ENCODE results near the gene TMEM198. TPM values are rescaled to one million over a fixed set of nuclear protein-coding genes. Genes with fewer than 3 reads are reported as not detected.

The TMEM198 gene
- polyA plus RNA-seq, 3 donors = 3.1 to 4.1 (median 3.8) TPM

DNA sequence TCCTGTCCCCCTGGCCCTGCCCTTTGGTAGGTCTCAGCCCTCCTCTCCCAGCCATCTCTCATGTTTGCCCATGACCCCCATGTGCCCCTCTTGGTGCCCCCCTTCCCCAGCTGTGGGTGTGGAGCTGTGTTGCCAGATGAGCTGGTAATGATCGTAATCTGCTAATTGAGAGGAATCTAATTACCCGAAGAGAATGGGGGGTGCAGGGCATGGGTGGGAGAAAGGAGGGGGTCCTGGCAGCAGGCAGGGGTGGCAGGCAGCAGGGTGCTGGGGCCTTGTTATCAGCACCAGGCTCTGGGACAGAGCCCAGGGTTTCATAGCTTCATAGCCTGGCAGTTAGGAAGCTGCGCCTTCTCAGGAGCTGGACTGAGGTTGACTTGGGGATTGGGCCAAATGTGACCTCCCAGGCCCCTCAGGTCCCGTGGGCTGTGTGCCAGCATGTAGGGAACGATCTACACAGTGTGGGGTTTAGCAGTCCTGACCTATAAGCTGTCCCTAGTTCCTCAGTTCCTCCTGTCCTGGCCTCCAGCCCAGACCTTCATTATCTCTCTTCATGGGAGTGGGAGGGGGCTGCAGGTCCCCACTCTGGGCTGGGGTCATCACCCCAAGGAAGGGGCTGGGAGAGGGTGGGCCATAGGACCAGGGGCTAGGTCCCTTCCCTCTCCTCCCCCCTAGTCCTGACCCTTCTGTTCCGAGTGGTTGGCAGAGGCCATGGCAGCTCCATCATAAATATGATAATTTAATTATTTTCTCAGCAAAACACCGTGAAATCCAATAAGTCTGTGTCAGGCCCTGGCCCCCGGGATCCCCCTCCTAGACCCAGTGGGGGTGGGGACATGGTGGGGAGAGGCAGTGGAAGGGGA, 36.0 kb upstream of the TMEM198 start:
- DNase-seq = no peak

DNA sequence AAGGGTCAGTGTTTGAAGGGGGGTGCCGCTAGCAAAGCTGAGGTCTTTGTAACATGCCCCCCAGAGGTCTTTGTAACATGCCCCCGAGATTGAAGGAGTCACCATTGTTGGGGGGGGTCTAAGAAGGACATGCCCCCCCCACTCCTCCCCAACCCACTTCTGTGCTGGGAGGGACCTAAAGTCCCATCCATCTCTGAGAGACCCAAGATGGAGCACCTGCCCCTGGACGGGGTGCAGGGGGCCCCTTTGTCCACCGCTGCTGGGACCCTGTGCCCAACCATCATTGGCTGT, 35.4 kb upstream of the TMEM198 start:
- DNase-seq = no peak

DNA sequence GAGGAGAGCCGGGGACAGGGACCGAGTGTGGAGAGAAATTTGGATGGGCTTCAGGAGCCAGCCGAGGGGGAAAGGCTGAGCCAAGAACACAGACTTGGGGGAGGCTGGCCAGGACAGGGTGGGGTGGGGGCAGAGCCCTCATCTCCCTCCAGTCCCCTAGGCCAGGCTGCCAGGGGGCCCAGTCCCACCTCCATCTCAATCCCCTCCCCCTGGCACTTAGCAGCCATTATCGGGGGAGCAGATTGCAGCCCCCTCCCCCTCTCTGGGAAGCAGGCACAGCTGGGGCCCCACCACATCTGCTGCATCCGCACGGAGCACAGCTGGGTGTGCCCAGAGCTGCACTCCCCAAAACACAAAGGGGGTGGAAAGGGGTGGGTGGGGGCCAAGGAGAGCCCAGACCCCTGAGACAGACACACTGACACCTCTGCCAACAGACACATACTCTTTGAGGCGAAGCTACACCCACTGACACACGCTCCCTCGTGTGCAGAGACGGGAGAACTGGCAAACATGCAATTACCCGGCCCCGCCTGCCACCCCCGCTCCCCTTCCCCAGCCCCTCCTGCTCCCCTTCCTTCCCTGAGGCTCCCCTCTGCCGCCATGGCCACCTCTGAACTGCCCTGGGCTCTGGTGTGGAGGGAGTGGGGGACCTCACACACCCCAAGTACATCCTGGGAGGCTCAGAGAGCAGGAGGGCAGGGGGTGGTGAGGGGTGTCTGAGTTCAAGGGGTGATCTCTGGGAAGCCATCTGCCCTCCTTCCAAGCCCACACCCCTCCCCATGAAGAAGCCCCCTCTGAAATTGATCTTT, 34.7 kb upstream of the TMEM198 start:
- no peak for DNase-seq

DNA sequence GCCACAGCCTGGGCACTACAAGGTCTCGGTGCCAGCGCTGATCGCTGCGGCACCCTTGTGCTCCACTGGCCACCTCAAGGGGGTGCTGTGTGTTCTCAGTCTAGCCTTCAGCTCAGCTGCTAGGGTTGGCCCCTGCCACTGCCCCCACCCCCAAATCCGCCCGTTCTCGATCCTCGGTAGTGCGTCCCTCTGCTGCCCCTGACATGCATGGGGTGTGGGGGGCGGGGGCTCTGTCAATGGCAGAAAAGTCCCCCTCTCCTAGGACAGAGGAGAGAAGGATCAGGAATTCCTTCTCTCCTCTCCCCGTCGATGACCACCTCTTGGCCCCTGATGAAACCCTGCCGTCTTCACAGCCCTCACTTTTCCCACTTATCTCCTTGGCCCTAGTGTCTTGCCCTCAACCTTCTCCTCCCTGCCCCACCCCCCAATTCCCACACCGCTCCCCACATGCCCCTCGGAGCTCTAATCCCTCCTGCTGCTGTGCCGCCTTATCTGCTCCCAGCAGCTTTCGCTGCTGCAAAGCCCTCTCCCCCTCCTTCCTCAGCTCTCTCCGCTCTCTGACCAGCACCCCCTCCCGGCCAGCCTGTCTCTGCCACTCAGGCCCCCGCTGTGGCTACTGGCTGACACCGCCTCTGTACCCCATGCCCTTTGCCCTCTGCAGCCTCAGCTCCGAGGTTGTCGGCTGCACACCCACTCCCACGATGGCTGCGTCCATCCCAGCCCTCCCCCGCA, 33.9 kb upstream of the TMEM198 start:
- DNase-seq = no peak

DNA sequence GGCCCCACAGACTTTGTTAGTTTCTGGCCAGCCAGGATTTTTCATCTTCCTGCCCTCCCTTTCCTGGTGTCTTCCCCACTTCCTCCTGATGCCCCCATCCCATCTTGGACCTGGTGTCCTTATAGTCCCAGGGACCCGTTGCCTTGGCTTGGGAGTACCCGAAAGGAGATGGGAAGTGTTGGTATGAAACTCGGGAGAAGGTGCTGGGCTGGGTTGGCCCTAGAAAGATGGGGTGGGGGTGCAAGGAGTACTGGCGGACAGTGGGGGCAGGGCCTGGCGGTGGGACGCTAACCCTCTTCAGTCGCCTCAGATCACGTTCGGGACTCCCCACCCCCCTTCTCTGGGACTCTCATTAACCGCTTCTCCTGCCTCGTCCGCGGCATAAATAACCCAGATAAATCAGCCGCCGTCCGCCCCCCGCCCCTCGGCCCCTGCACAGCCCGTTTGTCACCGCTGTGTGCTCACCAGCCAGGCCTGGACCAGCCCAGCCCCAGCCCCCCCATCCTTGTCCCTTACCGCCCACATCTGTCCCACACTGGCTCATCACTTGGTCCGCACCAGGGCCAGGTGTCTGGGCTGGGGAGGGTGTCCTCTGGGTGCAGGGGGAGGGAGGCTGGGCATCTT, 33.2 kb upstream of the TMEM198 start:
- no peak for DNase-seq

DNA sequence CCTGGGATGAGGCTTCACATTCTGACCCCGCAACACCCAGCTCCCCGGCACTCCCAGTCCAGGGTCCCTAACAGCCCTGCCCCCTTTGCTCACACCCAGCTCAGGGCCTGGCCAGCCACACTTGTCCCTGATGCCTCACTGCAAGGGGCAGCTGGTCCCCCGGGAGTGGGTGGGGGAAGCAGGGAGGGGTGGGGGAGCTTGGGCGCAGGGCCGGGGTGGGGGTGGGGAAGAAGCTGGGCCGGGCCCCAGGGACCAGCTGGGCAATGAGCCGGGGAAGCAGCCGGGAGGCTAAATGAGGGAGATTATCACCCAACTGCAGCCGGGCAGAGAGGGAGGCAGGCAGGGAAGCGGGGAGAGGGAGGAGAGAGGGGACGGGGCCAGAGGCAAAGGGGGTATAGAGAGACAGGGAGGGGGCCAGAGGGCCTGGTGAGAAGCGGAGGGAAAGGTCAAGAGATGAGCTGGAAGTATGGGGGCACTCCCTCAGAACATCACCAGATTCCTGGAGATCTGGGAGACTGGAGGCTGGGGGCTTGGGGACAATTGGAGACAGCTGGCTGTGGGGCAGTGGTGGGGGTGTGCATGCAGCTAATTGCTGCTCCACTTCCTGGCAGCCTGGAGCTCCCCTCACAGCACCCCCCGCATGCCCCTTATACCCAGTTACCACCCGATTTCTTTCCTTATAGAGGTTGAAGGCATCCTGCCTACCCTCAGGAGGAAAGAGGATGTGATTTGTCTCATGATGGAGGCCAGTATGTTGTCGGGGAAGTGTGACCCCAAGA, 32.1 kb upstream of the TMEM198 start:
- DNase-seq = no peak

DNA sequence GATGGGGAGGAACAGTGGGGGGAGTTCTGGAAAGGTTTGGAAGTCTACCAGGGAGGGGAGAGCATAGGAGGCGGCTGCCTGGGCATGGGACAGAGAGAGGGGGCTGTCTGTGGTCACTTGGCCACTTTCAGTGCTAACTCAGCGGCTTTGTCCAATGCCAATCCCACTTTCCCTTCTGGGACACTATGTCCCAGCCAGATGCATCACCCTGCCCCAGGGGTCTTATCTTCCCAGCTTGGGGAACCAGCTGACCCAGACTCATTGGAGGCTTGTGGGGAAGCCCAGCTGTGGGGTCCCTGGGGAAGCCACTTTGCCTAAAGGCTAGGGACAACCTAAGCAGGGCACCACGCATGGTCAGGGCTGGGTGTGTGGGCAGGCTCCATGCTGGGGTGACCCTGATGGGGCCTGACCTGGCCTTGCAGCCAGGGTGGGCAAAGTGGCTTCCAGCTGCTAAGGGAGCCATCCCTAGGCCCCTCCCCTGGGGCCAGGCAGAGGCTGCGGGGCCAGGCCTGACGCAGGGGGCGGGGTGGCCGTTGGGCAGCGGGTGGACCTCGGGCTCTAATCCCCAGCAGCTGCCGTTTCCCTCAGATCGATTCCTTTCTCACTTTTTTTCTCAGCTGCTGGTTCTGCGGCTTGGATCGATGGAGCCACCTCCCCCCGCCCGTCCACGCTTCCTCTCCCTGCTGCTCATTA, 31.2 kb upstream of the TMEM198 start:
- no peak for DNase-seq

DNA sequence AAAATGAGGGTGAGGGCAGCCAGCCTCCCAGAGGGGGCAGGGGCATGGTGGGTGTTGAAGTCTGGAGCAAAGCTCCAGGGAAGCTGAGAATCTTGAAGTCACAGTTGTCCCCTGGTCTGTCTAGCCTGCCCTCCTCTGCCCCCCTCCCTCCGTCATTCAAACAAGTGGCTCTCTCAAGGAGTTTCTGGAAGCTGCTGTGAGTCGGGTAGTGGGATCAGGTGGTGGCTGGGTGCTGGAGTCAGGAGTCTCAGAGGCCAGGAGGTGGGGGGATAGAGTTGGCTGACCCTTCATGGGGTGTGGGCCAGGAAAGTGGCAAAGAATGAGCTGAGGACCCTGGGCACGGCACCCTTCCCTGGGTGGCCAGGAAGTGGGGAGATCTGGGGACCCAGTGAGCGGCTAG, 30.0 kb upstream of the TMEM198 start:
- DNase-seq = no peak

DNA sequence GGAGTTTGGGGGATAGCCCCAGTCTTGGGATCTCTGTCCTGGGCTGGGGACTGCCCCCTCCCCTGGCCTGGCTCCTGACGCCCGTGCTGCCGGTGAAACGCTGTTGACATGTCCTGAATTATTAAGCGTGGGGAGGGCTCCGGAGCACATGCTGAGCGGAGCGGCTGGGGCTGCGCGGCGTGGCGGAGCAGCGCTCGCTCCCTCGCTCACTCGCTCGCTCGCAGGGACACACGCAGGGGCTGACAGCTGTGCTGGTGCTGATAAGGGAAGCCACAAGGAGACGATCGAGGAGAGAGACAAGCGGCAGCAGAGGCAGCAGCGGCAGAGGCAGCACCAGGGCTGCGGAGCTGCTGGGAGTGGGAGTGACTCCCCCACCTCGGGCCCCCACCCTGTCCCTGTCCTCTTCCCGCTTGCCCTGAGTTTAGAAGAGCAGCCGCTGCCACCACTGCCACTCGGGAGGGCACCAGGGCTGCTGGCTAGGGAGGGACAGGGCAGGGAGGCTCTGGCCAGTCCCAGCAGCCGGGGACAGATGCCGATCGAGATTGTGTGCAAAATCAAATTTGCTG, 29.5 kb upstream of the TMEM198 start, which contains the start of gene ASIC4:
Gene ASIC4, plus strand, starts transcription at position 287 of the 566 bp plus-strand sequence. Its CDS starts 243 bp downstream, at position 530.
- no peak for DNase-seq

DNA sequence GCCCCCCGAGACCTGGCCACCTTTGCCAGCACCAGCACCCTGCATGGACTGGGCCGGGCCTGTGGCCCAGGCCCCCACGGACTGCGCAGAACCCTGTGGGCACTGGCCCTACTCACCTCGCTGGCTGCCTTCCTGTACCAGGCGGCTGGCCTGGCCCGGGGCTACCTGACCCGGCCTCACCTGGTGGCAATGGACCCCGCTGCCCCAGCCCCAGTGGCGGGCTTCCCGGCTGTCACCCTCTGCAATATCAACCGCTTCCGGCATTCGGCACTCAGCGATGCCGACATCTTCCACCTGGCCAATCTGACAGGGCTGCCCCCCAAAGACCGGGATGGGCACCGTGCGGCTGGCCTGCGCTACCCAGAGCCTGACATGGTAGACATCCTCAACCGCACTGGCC, 29.0 kb upstream of the TMEM198 start:
- no peak for DNase-seq

DNA sequence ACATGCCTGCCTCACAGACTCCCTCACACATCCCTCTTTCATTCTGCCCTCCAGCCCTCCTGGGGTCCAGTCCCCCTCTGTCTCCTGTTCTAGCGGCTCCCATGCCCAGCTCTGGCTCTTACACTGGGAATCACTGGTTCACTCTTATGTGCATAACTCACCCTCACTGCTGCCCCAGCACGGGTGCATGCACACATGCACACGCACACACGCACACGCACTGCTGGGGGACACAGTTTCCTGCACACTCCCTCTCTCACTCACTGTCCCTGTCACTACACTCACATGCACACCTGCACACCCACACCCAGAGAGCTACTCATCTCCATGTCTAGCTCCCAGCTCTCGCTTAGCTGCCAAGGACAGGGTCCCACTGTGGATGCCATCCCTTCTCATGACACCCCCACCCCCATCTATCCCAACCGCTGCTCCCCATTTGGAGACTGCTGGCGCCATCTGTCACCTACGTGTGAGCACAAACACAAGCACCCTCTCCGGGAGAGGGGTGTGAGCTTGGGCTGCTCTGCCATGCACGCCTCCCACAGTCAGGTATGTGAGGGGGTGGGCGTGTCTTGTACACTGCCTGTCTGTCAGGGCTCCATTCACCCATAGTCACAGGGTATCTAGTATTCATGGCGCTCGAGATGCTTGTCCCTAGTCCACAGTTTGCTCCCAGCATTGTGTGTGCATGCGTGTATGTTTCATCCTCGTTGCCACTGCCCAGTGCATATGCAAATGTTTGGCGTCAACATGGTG, 27.8 kb upstream of the TMEM198 start:
- no peak for DNase-seq

DNA sequence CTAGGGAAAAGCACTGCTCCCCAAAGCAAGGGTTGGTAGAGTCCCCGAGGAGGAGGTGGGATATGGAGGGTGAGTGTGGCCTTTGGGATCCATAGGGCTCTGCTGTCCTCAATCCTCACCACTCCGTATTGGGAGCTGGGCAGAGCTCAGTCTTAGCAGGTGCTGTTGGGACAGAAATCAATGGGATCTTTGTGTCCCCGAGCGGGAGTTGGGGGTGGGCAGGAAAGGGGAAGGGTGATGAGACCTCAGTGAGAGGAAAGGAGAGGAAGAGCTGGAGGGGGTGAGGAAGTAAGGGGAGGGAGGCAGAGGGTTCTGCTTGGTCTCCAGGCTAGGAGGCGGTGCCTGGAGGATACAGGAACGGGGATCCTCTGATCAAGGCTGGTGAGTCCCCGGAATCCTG, 26.9 kb upstream of the TMEM198 start:
- DNase-seq = no peak

DNA sequence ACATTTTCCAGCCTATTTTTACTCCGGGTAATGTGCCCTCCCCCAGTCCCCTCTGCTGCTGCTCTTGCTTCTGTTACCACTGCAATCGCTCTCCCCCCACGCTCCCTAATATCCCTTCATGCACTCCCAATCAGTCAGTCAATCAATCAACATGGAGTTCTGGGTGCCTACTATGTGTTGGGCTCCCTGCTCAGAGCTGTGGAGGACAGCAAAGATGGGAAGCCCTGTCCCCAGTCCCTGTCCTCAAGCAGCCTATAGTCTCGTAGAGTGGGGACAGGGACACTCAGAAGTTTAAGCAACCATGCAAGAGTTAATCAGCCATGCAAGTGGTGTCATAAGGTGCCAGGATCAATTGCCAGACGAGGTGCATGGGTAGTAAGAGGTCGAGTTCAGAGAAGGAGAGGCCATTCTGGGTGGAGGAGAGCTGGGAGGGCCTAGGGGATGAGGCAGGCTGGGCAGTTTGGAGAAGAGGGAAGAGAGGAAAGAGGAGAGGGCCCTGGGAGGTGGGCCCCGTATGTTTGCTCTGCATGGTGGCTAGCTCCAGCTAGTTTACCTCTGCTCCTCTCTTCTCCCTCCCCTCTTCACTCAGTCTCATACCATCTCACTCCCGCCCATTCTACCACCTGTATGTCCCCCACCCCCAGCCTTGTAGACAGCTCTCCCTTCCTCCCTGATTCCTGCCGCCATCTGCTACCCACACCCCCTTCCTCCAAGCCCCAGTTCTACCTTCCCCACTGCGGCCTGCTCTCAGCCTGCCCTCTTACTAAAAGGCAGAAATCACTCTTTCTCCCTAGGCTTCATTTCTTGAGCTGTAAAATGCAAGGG, 25.7 kb upstream of the TMEM198 start:
- no peak for DNase-seq

DNA sequence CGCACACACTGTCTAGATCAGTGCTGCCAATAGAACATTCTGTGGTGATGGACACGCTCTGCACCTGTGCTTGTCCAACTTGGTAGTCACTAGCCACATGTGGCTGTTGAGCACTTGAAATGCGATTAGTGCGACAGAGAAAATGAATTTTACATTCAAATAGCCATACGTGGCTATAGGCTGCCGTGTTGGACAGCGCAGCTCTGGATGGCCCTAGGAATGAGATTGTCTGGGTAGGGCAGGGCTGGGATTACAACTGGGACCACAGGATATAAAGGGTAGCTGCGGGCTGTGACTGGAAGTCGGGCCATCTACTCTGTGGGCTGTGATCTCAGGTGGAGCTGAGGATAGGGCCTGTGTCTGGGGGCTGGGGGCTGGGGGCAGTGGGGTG, 24.3 kb upstream of the TMEM198 start:
- DNase-seq = no peak

DNA sequence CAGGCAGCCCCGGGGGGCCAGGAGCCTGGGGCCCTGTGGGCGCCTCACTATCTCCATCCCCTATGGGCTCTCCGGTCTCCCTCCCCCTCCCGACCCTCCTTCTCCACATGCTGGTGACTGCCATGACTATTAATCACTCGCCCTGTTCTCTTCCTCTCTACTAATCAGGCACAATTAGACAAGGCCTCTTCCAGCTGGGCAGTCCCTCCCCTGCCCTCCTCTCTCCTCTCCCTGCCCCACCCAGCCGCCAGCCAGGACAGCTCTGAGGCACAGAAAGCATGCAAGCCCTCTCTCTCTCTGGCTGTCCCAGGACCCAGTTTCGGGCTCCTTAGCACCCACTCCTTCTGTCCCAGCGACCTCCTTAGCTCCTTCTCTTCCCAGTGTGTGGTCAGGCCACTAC, 23.7 kb upstream of the TMEM198 start:
- no peak for DNase-seq

DNA sequence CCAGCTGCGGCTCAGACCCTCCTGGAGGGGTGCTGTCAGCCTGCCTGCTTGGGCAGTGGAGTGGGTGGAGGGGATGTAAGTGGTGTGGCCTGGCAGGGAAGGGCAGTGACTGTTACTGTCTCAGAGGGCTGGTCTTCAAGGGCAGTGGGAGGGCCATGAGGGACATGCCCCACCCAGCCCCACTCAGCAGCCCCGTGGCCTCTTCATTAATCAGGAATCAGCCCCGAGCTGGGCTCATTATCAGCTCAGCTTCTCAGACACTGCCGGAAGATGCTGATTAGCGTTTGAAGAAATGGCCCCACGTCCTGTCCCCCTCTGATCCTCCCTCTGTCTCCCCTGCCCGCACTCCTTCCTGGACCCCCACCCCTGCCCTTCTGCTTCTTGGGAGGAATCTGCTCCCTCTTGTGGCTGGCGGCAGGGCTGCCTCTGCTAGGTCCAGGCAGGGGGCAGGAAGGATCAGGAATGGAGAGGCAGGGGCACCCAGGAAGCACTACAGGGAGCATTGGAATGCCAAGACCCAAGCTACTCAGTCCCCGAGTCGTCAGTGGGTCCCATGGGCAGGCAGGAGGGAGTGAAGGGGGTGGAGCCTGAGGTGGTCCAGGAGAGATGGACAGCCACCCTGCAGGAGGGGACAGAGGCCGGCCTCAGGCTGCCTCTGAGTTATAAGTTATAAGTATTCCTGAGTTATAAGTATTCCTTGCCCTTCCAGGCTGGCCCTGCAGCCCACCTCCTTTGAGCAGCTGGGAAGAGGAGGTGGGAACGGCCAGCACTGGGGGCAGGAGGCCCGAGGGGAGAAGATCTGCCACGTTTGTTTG, 22.6 kb upstream of the TMEM198 start:
- no peak for DNase-seq

DNA sequence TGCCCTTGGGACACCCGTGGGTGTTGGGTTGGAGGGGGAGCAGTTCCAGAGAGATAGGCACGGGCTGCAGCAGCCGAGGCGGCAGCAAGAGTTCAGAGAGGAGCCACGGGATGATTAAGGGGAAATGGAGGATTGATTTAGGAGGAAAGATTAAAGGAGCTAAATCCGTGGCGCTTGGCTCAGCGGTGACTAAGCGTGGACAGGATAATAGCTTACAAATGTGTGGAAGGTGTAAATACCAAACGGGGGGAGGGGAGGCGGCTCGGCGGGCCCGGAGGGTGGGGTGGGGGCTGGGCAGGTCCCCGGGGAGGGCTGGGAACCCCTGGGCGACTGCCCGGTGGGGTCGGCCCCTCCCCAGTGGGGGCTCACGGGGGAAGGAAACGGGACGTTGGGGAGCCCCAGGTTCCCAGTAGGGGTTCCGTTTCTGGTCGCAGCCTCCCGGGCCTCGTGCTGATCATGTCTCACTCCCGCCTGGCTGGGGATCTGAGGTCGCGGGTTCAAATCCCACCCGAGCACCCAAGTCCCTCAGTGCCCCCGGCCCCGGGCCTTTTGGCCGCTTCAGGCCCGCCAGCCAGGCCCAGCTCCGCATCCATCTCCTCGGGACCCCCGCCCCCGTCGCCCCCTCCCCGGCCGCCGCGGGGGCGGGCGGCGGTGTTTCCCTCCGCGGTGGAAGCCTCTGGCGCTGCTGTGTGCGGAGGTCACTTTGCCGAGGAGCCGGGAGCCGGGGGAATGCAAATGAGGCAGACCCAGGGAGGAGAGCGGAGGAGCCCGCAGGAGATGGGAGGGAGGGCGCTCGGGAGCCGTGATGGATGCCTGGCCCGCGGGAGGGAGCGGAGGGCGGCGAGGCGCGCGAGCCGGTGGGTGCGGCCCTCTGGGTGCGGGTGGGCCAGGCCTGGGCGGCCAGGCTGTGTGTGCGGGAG, 21.5 kb upstream of the TMEM198 start:
- DNase-seq = no peak
